Measurements from ENCODE around the gene FXR2.

The FXR2 gene

GRCh38 chr17:7577327-7578199, 37.1 kb downstream of the FXR2 start:
- CTCF ChIA-PET, result interaction anchor here (1.9 kb wide), 1 partner anchor 110 kb away, joined by 6 read pairs; the partner anchor contains the start of genes TP53 and WRAP53
- Mint-ChIP-seq H3K27ac (peak overlapping the region; percentile 87), H3K36me3 (peaks cover 81% of the 10 kb centered on the region), H3K4me1 (peaks cover 90% of the 10 kb centered on the region), H3K4me3 (no peak overlapping the region), H3K9me3 (no peaks in the 10 kb centered on the region), H3K27me3 (peaks cover 8% of the 10 kb centered on the region)
- no peak for DNase-seq

GRCh38 chr17:7576432-7576937, 38.2 kb downstream of the FXR2 start:
- Mint-ChIP-seq H3K27ac (peak overlapping the region; percentile 49), H3K4me3 (no peak overlapping the region), H3K27me3 (peaks cover 9% of the 10 kb centered on the region), H3K9me3 (no peaks in the 10 kb centered on the region), H3K4me1 (peaks cover 88% of the 10 kb centered on the region), H3K36me3 (peaks cover 83% of the 10 kb centered on the region)
- DNase-seq, result no peak
- CTCF ChIA-PET, result interaction anchor here (1.9 kb wide), 1 partner anchor 111 kb away, joined by 6 read pairs; the partner anchor contains the start of genes TP53 and WRAP53

- peaks cover 88% of the 10 kb centered on the region for H3K4me1 Mint-ChIP-seq
- peak overlapping the region; percentile 94 for H3K4me3 Mint-ChIP-seq
- CTCF ChIA-PET, result interaction anchor here (1.9 kb wide), 2 partner anchors 15 to 111 kb away, joined by 6 to 9 read pairs; partner anchors contain the start of genes SENP3, TP53 and WRAP53
- H3K36me3 Mint-ChIP-seq, result peaks cover 84% of the 10 kb centered on the region
- no peaks in the 10 kb centered on the region for H3K9me3 Mint-ChIP-seq
- H3K27me3 Mint-ChIP-seq, result peaks cover 9% of the 10 kb centered on the region
- DNase-seq, result no peak
- peak overlapping the region; percentile 49 for H3K27ac Mint-ChIP-seq
Observed at GRCh38 chr17:7575959-7576358, 38.7 kb downstream of the FXR2 start.

GRCh38 chr17:7575481-7575883, 39.2 kb downstream of the FXR2 start:
- CTCF ChIA-PET, result interaction anchor here (1.7 to 1.9 kb wide), 3 partner anchors 14 to 112 kb away, joined by 5 to 9 read pairs (median 6); partner anchors contain the start of genes SENP3, TP53 and WRAP53
- Mint-ChIP-seq H3K27me3 (peaks cover 9% of the 10 kb centered on the region), H3K4me1 (peaks cover 87% of the 10 kb centered on the region), H3K36me3 (peaks cover 85% of the 10 kb centered on the region), H3K27ac (peak overlapping the region; percentile 49), H3K4me3 (peak overlapping the region; percentile 94), H3K9me3 (no peaks in the 10 kb centered on the region)
- DNase-seq, result no peak

GRCh38 chr17:7574176-7574953, 40.3 kb downstream of the FXR2 start:
- peaks cover 81% of the 10 kb centered on the region for H3K36me3 Mint-ChIP-seq
- no peaks in the 10 kb centered on the region for H3K9me3 Mint-ChIP-seq
- H3K27me3 Mint-ChIP-seq, result peaks cover 9% of the 10 kb centered on the region
- H3K27ac Mint-ChIP-seq, result peak overlapping the region; percentile 98
- H3K4me3 Mint-ChIP-seq, result peak overlapping the region; percentile 94
- peaks cover 80% of the 10 kb centered on the region for H3K4me1 Mint-ChIP-seq
- DNase-seq, result no peak
- CTCF ChIA-PET, result interaction anchor here (0.8 to 1.9 kb wide), 3 partner anchors 13 to 15 kb away, joined by 4 to 9 read pairs (median 5); partner anchors contain the start of gene SENP3

GRCh38 chr17:7573324-7574080, 41.2 kb downstream of the FXR2 start:
- peak; percentile 95 for DNase-seq
- no peaks in the 10 kb centered on the region for H3K9me3 Mint-ChIP-seq
- H3K27me3 Mint-ChIP-seq, result peaks cover 9% of the 10 kb centered on the region
- H3K36me3 Mint-ChIP-seq, result peaks cover 79% of the 10 kb centered on the region
- peaks cover 76% of the 10 kb centered on the region for H3K4me1 Mint-ChIP-seq
- peak overlapping the region; percentile 94 for H3K4me3 Mint-ChIP-seq
- CTCF ChIA-PET, result interaction anchor here (1.7 to 1.9 kb wide), 2 partner anchors 13 to 16 kb away, joined by 5 to 9 read pairs; partner anchors contain the start of gene SENP3
- H3K27ac Mint-ChIP-seq, result peak overlapping the region; percentile 98

- DNase-seq, result no peak
- Mint-ChIP-seq H3K36me3 (peaks cover 74% of the 10 kb centered on the region), H3K27me3 (peaks cover 9% of the 10 kb centered on the region), H3K27ac (peak overlapping the region; percentile 98), H3K4me3 (peak overlapping the region; percentile 94), H3K4me1 (peaks cover 69% of the 10 kb centered on the region), H3K9me3 (no peaks in the 10 kb centered on the region)
- CTCF ChIA-PET, result interaction anchor here (0.8 kb wide), 1 partner anchor 11 kb away, joined by 4 read pairs; the partner anchor contains the start of gene MPDU1
Observed at GRCh38 chr17:7572588-7573323, 41.9 kb downstream of the FXR2 start.

GRCh38 chr17:7572338-7572587, 42.4 kb downstream of the FXR2 start:
- H3K27me3 Mint-ChIP-seq, result peaks cover 9% of the 10 kb centered on the region
- H3K27ac Mint-ChIP-seq, result peak overlapping the region; percentile 98
- H3K9me3 Mint-ChIP-seq, result no peaks in the 10 kb centered on the region
- H3K4me3 Mint-ChIP-seq, result peak overlapping the region; percentile 94
- H3K4me1 Mint-ChIP-seq, result peaks cover 68% of the 10 kb centered on the region
- CTCF ChIA-PET, result interaction anchor here (0.8 to 2.5 kb wide), 2 partner anchors 11 to 115 kb away, joined by 4 to 6 read pairs; partner anchors contain the start of genes MPDU1 and TP53
- peaks cover 73% of the 10 kb centered on the region for H3K36me3 Mint-ChIP-seq
- peak; percentile 99 for DNase-seq

- Mint-ChIP-seq H3K9me3 (no peaks in the 10 kb centered on the region), H3K4me1 (peaks cover 49% of the 10 kb centered on the region), H3K27me3 (peaks cover 9% of the 10 kb centered on the region), H3K27ac (peak overlapping the region; percentile 12), H3K4me3 (no peak overlapping the region), H3K36me3 (peaks cover 61% of the 10 kb centered on the region)
- CTCF ChIA-PET, result interaction anchor here (1.3 to 2.5 kb wide), 3 partner anchors 10 to 215 kb away, joined by 3 to 6 read pairs (median 5); partner anchors contain the start of gene TP53
- DNase-seq, result no peak
Observed at GRCh38 chr17:7570351-7570750, 44.3 kb downstream of the FXR2 start.

- Mint-ChIP-seq H3K4me3 (no peak overlapping the region), H3K27ac (no peak overlapping the region), H3K9me3 (no peaks in the 10 kb centered on the region), H3K36me3 (peaks cover 58% of the 10 kb centered on the region), H3K27me3 (peaks cover 9% of the 10 kb centered on the region), H3K4me1 (peaks cover 42% of the 10 kb centered on the region)
- DNase-seq, result no peak
- CTCF ChIA-PET, result interaction anchor here (1.4 to 1.6 kb wide), 2 partner anchors 9 to 214 kb away, joined by 3 to 4 read pairs; no protein-coding TSS in a partner anchor
Observed at GRCh38 chr17:7569571-7569970, 45.1 kb downstream of the FXR2 start.

- peak overlapping the region; percentile 88 for H3K27ac Mint-ChIP-seq
- H3K27me3 Mint-ChIP-seq, result no peaks in the 10 kb centered on the region
- peak overlapping the region; percentile 86 for H3K4me3 Mint-ChIP-seq
- CTCF ChIA-PET, result interaction anchor here (0.9 kb wide), 1 partner anchor 48 kb away, joined by 3 read pairs; no protein-coding TSS in a partner anchor
- peaks cover 53% of the 10 kb centered on the region for H3K4me1 Mint-ChIP-seq
- no peaks in the 10 kb centered on the region for H3K9me3 Mint-ChIP-seq
- no peak for DNase-seq
- peaks cover 36% of the 10 kb centered on the region for H3K36me3 Mint-ChIP-seq
Observed at GRCh38 chr17:7563115-7563869, 51.4 kb downstream of the FXR2 start.

- Mint-ChIP-seq H3K27me3 (no peaks in the 10 kb centered on the region), H3K4me1 (peaks cover 60% of the 10 kb centered on the region), H3K4me3 (peak overlapping the region; percentile 86), H3K27ac (peak overlapping the region; percentile 88), H3K9me3 (no peaks in the 10 kb centered on the region), H3K36me3 (peaks cover 38% of the 10 kb centered on the region)
- CTCF ChIA-PET, result interaction anchor here (2.4 to 3.1 kb wide), 3 partner anchors 14 to 41 kb away, joined by 10 to 26 read pairs (median 15); partner anchors contain the start of gene TNFSF12
- no peak for DNase-seq
Observed at GRCh38 chr17:7562208-7562605, 52.5 kb downstream of the FXR2 start.
